Smooth muscle cell (in vitro differentiated cells): Measurements from ENCODE around the gene MAMLD1. TPM values are rescaled to one million over a fixed set of nuclear protein-coding genes. Genes with fewer than 3 reads are reported as not detected.

ENCODE experiments used
- DNase-seq: peaks from one replicate; lab custom pipeline; 2025; ENCODE audit not compliant: unreplicated experiment; lab: John Stamatoyannopoulos, UW
- H2AFZ ChIP-seq: fragments of 200-600 bp; sonication (generic); 2 replicates; pipeline ENCODE4 v1.6.0; 2016; ENCODE audit warnings: antibody characterized with exemption, low read depth, mild to moderate bottlenecking
- H3F3A ChIP-seq: fragments of 200-600 bp; sonication (generic); 2 replicates; pipeline ENCODE4 v1.6.0; 2017; ENCODE audit warnings: antibody characterized with exemption, low read depth
- H3K27ac ChIP-seq: fragments of 200-600 bp; sonication (generic); 2 replicates; pipeline ENCODE4 v1.5.1; 2016; ENCODE audit warnings: low read depth, mild to moderate bottlenecking
- H3K27me3 ChIP-seq: fragments of 200-600 bp; sonication (generic); 2 replicates; pipeline ENCODE4 v1.6.1; 2016; ENCODE audit warnings: low read depth, mild to moderate bottlenecking
- H3K36me3 ChIP-seq: fragments of 200-600 bp; sonication (generic); 2 replicates; pipeline ENCODE4 v1.5.1; 2016; ENCODE audit warnings: low read depth
- H3K4me1 ChIP-seq: fragments of 200-600 bp; sonication (generic); 2 replicates; pipeline ENCODE4 v1.5.1; 2016; ENCODE audit warnings: low read depth
- H3K4me2 ChIP-seq: fragments of 200-600 bp; sonication (generic); 2 replicates; pipeline ENCODE4 v1.6.0; 2016; ENCODE audit warnings: mild to moderate bottlenecking
- H3K4me3 ChIP-seq: fragments of 200-600 bp; sonication (generic); 2 replicates; pipeline ENCODE4 v1.5.1; 2016; ENCODE audit warnings: mild to moderate bottlenecking
- H3K79me2 ChIP-seq: fragments of 200-600 bp; sonication (generic); 2 replicates; pipeline ENCODE4 v1.6.0; 2016; ENCODE audit warnings: low read depth, mild to moderate bottlenecking
- H3K9ac ChIP-seq: fragments of 200-600 bp; sonication (generic); 2 replicates; pipeline ENCODE4 v1.6.0; 2016; ENCODE audit warnings: low read depth
- H3K9me3 ChIP-seq: fragments of 200-600 bp; sonication (generic); replicated peaks from 2 replicates; pipeline ENCODE4 v1.5.1; 2016; ENCODE audit warnings: low read depth
- H4K20me1 ChIP-seq: fragments of 200-600 bp; sonication (generic); 2 replicates; pipeline ENCODE4 v1.6.0; 2016; ENCODE audit warnings: low read depth
- WGBS: methylation state at CpG from one replicate; pipeline ENCODE4 v1.1.7; 2016; ENCODE audit warnings: low lambda C conversion rate; 5-methylcytosine and 5-hydroxymethylcytosine counted together
- polyA plus RNA-seq: library from polyadenylated mRNA; unstranded; fragments of >200 nt; fragmentation: Nextera tagmentation; extraction: Ambion mirVana; gene quantifications from 2 replicates; pipeline ENCODE4 v1.2.1, GENCODE V29; 2016
- total RNA-seq: library from RNA; depleted of rRNA; stranded (reverse); fragments of >200 nt; gene quantifications from 2 replicates; pipeline ENCODE4 v1.2.3, GENCODE V29; 2014
- TF ChIP-seq, protein P1 (sequence below): fragments of 200-600 bp; sonication (generic); IDR thresholded peaks from 2 replicates; pipeline ENCODE4 v1.5.1; 2017; ENCODE audit warnings: borderline replicate concordance, mild to moderate bottlenecking, antibody characterized with exemption; ENCODE audit not compliant: insufficient read depth, poor library complexity, severe bottlenecking

MAMLD1 gene
- total and polyA plus RNA-seq, 2 experiments from 2014 or later: 2.4 to 3.8 TPM

DNA sequence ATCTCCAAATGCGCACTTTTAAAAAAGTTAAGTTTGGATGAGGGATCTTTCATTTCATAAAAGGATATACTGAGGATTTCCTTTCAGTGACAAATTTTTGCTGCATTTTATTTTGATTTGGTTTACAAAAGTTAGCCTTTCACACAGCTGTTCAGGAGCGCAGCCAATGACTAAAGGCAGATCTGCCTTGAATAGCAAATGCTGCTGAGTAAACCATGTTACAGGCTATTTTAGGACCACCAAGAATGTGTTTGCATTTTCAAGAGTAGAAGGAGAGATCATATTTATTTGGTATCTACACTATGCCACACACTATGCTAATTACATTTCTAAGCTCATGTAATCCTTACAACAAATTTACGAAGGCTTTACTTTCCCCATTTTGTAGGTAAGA lies 92.1 kb downstream of the MAMLD1 start:
- Histone ChIP-seq H3K9me3 (no peaks in the 10 kb centered on the region), H3K79me2 (no peaks in the 10 kb centered on the region), H3K4me1 (no peaks in the 10 kb centered on the region), H4K20me1 (no peaks in the 10 kb centered on the region), H3F3A (no peaks in the 10 kb centered on the region), H2AFZ (no peak overlapping the region), H3K9ac (no peak overlapping the region), H3K4me3 (no peak overlapping the region), H3K36me3 (no peaks in the 10 kb centered on the region), H3K4me2 (no peak overlapping the region), H3K27me3 (no peaks in the 10 kb centered on the region), H3K27ac (no peak overlapping the region)
- 91% methylated on average over 3 of the region's 3 CpGs for WGBS
- no peak for DNase-seq
- TF ChIP-seq, protein P1, sequence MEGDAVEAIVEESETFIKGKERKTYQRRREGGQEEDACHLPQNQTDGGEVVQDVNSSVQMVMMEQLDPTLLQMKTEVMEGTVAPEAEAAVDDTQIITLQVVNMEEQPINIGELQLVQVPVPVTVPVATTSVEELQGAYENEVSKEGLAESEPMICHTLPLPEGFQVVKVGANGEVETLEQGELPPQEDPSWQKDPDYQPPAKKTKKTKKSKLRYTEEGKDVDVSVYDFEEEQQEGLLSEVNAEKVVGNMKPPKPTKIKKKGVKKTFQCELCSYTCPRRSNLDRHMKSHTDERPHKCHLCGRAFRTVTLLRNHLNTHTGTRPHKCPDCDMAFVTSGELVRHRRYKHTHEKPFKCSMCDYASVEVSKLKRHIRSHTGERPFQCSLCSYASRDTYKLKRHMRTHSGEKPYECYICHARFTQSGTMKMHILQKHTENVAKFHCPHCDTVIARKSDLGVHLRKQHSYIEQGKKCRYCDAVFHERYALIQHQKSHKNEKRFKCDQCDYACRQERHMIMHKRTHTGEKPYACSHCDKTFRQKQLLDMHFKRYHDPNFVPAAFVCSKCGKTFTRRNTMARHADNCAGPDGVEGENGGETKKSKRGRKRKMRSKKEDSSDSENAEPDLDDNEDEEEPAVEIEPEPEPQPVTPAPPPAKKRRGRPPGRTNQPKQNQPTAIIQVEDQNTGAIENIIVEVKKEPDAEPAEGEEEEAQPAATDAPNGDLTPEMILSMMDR: no peak

DNA sequence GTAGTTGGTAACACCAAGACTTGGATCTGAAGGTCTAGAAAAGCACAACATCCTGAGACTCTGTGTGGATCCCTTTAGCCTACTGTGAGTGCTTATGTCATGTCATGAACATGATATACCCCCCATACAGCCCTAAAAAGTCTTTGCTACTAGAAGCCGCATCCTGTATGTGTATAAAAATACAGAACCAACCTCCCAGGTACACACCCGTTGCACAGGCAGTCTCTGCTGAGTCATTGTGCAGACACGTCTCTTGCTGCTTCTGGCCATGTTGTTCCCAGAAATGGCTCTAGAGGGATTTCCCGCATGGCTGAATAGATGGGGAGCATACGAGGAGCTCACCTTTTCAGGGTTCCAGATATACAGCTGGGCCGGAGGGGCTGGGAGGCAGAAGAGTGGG lies 93.3 kb downstream of the MAMLD1 start:
- H4K20me1 ChIP-seq: no peaks in the 10 kb centered on the region
- H3K36me3 ChIP-seq: no peaks in the 10 kb centered on the region
- no peaks in the 10 kb centered on the region for H3K9me3 ChIP-seq
- H2AFZ ChIP-seq: no peak overlapping the region
- no peaks in the 10 kb centered on the region for H3K27me3 ChIP-seq
- no peak overlapping the region for H3K27ac ChIP-seq
- no peak overlapping the region for H3K9ac ChIP-seq
- no peak overlapping the region for H3K4me3 ChIP-seq
- no peaks in the 10 kb centered on the region for H3F3A ChIP-seq
- 77% methylated on average over 6 of the region's 6 CpGs for WGBS
- TF ChIP-seq, protein P1: no peak
- H3K79me2 ChIP-seq: no peaks in the 10 kb centered on the region
- DNase-seq: no peak
- no peaks in the 10 kb centered on the region for H3K4me1 ChIP-seq
- no peak overlapping the region for H3K4me2 ChIP-seq

DNA sequence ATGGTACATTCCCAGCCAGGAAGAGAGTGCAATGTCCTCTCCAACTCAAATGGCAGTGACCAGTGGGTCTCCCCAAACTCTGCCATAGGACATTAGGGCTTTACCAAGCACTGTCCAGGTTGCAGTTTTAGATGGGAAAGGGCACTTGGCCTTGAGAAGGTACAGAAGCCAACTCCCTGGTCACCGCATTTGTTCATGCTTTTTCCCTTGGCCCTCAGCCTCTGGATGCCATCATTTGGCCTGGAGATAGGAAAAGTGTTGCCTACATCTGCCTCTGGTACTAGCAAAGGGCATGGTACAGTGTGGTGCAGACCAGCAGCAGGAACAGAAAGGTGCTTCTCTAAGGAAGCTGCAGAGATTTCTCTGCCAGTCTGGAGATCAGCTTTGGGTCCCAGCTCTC lies 93.8 kb downstream of the MAMLD1 start:
- Histone ChIP-seq H2AFZ (no peak overlapping the region), H3K9ac (no peak overlapping the region), H3K4me2 (no peak overlapping the region), H3K27me3 (no peaks in the 10 kb centered on the region), H3K79me2 (no peaks in the 10 kb centered on the region), H3K27ac (no peak overlapping the region), H3F3A (no peaks in the 10 kb centered on the region), H4K20me1 (no peaks in the 10 kb centered on the region), H3K4me3 (no peak overlapping the region), H3K36me3 (no peaks in the 10 kb centered on the region), H3K9me3 (no peaks in the 10 kb centered on the region), H3K4me1 (no peaks in the 10 kb centered on the region)
- no peak for DNase-seq
- TF ChIP-seq, protein P1: no peak
- WGBS: 88% methylated on average over 1 of the region's 1 CpG

DNA sequence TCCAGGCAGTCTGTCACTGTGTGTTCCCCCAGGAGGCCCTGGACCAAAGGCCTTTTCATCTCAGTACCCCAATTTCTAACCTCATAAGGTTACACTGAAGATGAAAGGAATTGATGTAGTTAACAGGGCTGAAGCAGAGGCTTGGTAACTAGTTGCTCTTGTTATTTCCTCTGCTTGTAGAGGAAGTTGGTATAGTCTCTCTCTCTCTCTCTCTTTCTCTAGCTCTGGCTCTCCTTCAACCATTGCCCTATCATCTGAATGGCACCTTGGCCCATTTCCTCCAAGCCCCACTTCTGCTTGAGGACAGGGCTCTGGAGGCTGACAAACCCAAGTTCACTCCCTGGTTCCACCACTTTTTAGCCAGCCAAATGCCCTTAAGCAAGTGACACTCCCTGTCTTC lies 96.1 kb downstream of the MAMLD1 start:
- no peak overlapping the region for H3K4me2 ChIP-seq
- no peak for DNase-seq
- H3K9ac ChIP-seq: no peak overlapping the region
- H3K4me3 ChIP-seq: no peak overlapping the region
- H2AFZ ChIP-seq: no peak overlapping the region
- no peak overlapping the region for H3K27ac ChIP-seq
- no peaks in the 10 kb centered on the region for H3K79me2 ChIP-seq
- no peaks in the 10 kb centered on the region for H3K4me1 ChIP-seq
- H3K27me3 ChIP-seq: no peaks in the 10 kb centered on the region
- H3F3A ChIP-seq: no peaks in the 10 kb centered on the region
- H3K36me3 ChIP-seq: no peaks in the 10 kb centered on the region
- TF ChIP-seq, protein P1: no peak
- H4K20me1 ChIP-seq: no peaks in the 10 kb centered on the region
- no peaks in the 10 kb centered on the region for H3K9me3 ChIP-seq
